Measurements from ENCODE around the gene LRRC18.

Gene LRRC18

GRCh38 chr10:48946332-48946731, 6.7 kb upstream of the LRRC18 start:
- DNase-seq (ENCODE audit: low read depth in 2 of 2) = no peak

- DNase-seq (ENCODE audit: low read depth in 2 of 2) = no peak
Measured at GRCh38 chr10:48945441-48946130, 5.9 kb upstream of the LRRC18 start.

- DNase-seq (ENCODE audit: low read depth in 2 of 2) = no peak
Measured at GRCh38 chr10:48944171-48944570, 4.5 kb upstream of the LRRC18 start.

GRCh38 chr10:48943096-48943495, 3.5 kb upstream of the LRRC18 start:
- no peak for DNase-seq (ENCODE audit: low read depth in 2 of 2)

- DNase-seq (ENCODE audit: low read depth in 2 of 2) = no peak
Measured at GRCh38 chr10:48941427-48942075, 1.9 kb upstream of the LRRC18 start.

- DNase-seq (ENCODE audit: low read depth in 2 of 2) = no peak
Measured at GRCh38 chr10:48940958-48941357, 1.3 kb upstream of the LRRC18 start.

DNA sequence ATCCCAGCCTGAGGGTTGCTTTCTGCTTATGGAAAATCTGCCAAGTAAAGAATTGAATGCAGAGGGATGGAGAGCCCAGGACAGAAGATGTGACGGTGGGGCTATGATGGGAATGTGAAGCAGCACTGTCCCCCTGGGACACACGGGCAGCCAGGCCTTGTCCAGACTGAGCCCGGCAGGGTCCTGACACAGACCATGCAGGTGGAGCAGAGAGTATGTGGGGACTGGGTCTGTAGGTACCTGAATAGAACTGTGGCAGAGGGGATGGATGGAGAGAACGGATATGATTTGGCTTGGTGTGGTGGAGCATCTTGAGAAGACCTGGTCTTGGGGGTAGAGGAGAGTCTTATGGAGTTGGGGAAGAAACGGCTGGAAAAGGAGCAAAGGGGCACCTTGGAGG, 732 bp upstream of the LRRC18 start:
- no peak for DNase-seq (ENCODE audit: low read depth in 2 of 2)

DNA sequence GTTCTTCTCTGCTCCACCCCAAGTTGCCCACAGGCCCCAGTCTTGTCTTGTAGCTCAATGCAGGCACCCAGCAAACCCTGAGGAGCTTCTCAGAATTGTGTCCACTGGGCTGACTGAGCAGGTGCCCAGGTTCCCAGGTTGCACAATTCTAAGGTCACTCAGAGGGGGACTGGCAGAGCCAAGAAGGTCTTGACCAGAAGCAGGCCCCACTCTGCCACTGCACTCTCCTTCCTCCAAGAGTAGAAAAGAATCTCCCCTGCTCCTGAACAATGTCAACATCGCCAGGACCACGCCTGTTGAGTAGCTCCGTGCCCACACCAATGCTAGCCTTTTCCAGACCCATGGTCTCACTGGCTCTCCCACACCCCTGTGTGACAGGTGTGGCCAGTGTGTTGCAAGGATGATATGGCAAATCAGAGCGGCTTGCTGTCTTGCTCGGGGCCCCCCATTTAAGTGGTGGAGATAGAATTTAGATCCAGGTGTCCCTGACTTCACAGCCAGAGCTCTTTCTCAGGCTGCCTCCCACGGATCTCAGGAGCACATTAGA, 577 bp downstream of the LRRC18 start:
- DNase-seq (ENCODE audit: low read depth in 2 of 2) = no peak

GRCh38 chr10:48938281-48938680, 1.4 kb downstream of the LRRC18 start:
- DNase-seq (ENCODE audit: low read depth in 2 of 2) = no peak

- DNase-seq (ENCODE audit: low read depth in 2 of 2) = no peak
Measured at GRCh38 chr10:48937796-48938195, 1.8 kb downstream of the LRRC18 start.

- no peak for DNase-seq (ENCODE audit: low read depth in 2 of 2)
Measured at GRCh38 chr10:48935577-48935976, 4.1 kb downstream of the LRRC18 start.

DNA sequence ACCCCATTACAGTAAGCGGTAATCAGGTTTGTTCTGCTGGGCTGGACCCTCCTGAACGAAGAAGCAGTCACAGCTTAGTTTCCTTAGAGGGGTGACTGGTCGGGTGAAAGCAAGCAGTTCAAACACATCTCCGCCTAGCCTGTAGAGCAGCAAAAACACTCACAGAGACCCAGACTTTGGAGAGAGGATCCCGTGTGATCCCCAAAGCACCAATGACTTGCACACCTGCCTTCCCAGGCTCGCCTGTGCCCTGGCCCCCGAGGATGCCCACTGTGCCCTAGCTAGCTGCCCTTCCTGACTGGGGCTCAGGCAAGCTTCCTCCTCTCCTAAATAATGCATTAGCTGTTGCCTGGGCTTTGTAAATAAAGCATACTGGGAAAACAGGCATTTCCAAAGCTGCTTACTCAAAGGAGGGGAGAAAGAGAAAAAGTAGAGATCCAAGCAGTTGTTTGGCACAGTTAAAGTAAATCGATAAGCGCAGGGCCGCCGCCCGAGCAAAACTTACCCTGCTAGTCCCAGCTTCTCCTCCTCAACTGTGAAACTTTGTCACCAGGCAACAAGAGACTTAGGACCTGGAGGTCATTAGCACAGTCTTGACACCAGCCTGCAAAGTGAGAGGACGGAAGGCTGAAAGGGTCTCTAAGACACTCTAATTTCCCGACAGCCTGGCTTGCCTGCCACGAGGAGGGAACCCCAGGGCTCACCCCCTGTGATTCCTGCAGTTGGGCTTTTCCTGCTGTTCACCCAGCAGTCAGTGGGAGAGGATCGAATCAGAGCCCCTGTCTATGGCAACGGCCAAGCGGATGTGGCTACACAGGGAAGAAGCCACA, 4.8 kb downstream of the LRRC18 start:
- no peak for DNase-seq (ENCODE audit: low read depth in 2 of 2)

- no peak for DNase-seq (ENCODE audit: low read depth in 2 of 2)
Measured at GRCh38 chr10:48932831-48933664, 6.6 kb downstream of the LRRC18 start.

- DNase-seq (ENCODE audit: low read depth in 2 of 2) = no peak
Measured at GRCh38 chr10:48931188-48931587, 8.5 kb downstream of the LRRC18 start.

- no peak for DNase-seq (ENCODE audit: low read depth in 2 of 2)
Measured at GRCh38 chr10:48929413-48929990, 10.1 kb downstream of the LRRC18 start.

DNA sequence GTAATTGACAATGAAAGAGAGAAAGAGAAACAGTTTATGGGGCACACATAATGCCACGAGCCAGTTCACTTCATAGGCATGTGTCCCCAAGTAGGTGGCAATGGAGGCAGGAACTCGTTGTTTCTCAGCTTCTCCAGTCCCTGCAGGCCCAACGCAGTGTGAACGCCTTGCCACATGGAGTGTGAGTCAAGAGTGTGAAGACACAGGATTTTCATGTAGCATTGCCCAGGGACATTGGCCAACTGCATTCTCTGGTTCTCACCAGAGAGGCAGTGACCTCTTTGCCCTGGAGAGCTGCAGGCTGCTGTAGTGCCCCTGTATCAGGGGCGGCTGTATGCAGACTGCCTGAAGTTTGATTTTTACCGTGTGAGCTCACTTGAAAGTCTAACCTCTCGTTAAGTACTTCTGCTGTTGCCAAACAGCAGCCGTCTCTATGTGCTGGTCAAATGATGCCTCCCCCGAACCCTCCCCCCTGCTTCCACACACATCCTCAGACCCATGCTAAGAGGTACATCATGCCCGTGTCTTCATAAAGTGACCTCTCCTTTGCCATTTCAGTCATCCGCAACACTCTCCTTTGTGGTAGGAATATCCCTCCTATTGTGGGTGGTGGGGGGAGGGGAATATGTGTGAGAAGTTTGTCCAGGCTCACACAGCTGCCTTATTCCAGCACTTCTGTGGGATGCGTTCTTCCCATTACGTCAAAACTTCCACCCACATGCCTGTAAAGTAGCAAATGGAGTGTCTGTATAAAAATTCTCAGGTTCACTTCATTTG, 12.7 kb downstream of the LRRC18 start:
- DNase-seq (ENCODE audit: low read depth in 2 of 2) = no peak

GRCh38 chr10:48926255-48926654, 13.4 kb downstream of the LRRC18 start:
- DNase-seq (ENCODE audit: low read depth in 2 of 2) = no peak

- DNase-seq (ENCODE audit: low read depth in 2 of 2) = no peak
Measured at GRCh38 chr10:48924988-48925387, 14.7 kb downstream of the LRRC18 start.

DNA sequence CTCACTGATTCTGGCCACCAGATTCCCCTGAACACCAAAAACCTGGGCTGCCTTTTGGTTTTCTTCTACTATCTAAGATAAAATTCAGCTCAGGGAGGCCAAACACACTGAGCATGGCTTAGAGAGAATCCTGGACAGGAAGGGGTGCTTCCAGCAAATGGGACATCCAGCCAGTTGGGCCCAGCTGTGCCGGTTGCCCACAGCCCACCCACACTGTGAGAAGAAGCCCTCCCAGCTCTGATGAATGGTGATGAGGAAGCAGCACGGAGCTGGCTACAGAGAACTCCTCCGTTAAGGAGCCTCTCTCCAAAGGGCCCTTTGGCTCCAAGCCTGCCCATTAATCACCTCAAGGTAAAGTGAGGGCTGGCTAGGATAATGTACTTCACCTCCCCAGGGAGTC, 15.9 kb downstream of the LRRC18 start:
- DNase-seq (ENCODE audit: low read depth in 2 of 2) = no peak

- no peak for DNase-seq (ENCODE audit: low read depth in 2 of 2)
Measured at GRCh38 chr10:48913674-48914073, 26.0 kb downstream of the LRRC18 start.

All from stimulated activated CD8-positive, alpha-beta memory T cell treated with anti-CD3 and anti-CD28 coated beads, Interleukin-2, amount 100 ng/mL, for 1 hour (primary cell).